ENCODE data around the gene ZMIZ1.

Gene ZMIZ1

DNA sequence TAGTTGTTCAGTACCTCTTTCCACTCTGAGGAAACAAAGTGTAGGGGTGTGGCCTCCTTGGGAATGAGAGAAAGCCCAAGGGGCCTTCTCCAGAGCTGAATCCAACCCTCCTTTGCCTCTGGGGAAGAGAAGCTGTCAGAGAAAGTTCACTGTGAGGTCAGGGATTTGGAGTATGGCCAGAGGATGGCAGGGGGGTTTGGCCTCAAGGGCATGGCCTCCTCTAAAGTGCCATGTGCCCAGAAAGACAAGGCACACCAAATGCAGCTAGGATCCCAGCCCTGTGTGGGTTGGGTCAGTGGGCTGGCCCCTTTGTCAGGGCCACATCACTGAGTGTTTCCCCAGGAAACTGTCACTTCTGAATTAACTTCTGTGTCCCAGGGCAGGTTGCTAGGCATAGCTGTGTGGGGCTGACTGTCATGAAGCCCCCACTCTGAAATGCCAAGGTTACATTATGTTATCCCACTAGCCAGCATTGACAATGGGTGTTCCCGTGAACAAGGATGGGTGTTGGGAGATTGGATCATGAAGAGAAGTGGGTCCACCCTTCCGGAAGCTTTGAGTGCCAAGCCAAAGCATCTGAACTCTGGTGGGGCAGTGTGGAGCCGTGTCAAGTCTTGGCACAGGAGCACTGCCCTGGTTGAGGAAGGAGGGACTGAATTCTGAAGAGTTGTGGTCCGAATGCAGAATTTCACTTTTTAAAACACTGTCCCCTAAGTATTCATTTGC is 123.3 kb downstream of the ZMIZ1 start:
- no peak for DNase-seq

DNA sequence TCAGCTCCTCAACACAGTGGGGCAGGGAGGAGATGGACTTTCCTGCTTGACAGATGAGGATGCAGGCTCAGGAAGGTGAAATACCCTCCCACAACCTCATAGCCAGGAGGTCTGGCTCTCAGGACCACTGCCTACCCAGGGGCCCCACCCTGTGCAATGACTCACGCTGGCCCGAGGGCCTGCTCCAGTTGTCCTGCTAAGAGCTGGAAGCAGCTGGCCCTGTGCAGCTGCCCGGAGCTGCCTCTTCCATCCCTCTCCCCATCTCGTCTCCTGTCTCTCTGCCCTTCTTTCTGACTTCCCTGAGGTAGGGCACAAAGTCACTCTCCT is 123.9 kb downstream of the ZMIZ1 start:
- DNase-seq: no peak

DNA sequence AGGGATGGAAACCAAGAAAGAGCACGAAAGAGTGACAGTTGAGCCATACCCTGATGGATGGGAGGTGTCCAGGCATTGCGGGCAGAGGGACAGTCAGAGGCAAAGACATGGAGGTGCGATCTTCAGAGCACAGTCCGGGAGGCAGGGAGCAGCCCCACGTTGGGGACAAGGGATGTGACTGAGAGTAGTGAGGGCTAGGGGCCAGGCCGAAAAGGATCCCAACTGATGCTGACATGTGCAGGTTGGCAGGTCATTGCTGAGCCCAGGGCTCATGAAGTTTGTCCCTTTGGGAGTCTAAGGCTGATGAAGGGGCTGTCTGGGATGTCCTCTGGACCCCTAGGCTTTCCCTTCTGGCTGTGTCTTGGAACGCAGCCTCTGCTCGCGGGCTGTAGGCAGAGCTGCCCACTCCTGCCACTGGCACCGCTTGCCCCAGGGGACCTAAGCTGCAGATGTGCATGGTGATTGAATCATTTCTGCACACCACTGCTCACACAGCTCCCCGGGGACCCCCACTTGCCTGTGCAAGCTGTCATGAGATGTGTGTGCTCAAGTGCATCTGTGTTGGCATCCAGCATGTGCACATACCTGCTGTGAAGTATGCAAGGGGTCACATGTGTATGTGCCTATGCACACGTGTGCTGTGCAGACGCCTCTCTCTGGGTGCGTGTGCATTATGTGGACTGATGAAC is 125.1 kb downstream of the ZMIZ1 start:
- DNase-seq: no peak

DNA sequence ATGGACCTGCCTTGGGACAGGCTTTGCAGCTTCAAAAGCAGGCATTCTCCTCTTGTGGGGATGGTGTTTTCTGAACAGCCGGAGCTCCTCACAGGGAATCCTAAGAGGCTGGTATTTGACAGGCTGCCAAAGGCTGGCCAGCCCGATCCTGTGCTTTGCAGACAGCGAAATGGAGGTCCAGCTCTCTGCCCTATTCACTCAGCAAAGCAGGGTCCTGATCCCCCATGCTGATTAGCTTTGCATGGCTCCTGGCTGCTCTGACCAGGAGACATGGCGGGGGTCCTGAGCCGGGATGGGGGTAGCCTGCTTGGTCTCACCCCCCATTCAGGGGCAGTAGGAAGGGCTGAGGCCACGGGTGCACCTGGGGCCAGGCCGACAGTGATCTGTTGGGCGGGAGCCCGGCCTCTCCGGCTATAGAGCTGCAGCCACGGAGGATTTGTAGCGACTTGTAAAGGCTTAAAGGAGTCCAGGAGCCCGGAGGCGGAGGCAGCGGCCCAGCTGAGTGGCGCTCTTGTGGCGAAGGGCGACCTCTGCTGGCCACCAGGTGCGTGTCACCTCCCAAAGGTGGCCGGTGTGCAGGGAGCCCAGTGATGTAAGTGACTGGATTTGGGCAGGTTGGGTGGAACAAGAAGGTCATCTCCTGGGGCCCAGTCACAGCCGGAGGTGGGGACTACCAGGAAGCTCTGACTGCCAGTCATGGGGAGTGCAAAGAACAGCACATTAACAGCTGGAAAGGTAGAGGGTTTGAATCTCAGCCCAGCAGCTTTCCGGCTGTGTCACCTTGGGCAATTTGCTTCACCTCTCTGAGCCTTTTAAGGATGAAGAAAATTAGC is 126.5 kb downstream of the ZMIZ1 start:
- peak; percentile 81 to 82 for DNase-seq

DNA sequence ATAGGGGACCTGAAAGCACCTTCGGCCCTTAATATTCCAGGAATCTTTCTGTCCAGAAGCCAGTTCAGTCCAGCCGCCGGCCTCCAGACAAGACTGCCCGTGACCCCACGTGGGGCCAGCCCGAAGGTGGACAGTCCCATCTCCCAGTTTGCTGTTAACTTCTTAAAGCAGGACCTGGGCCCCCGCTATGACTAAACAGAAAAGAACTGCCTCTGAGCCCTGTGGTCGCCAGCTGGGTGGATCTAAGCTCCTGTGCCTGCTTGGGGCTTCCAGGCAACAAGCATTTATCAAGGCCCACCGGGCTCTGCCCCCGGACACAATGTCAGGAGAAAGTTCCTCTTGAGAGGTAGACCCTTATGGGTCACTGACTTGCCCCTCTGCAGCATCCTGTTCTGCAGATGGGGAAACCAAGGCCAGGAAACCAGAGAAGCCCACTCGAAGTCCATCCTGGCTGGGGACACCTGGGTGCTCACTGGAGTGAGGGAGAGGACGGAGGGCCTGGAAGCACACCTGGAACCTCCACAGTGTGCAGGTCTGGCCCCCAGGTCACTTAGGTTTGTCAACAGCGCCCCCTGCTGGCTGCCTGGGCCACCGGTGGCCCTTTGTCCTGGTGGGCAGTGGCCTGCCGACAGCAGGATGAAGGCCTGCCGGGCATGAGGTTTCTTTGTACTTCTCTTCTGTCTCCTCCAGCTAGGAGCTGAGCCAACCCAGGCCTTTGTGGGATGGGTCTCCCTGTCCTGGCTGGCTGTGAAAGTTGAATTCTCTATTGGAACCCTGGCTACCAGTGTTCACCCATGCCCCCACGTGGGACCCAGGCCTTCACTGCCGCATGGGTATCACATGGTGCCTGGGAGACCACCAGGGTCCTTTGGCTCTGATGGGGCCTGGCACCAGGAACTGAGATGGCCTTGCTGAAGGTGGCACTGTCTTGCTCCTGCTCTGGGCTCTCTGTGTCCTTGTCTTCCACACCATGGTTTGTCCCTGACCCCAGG is 128.0 kb downstream of the ZMIZ1 start:
- DNase-seq: peak; percentile 83 to 85

DNA sequence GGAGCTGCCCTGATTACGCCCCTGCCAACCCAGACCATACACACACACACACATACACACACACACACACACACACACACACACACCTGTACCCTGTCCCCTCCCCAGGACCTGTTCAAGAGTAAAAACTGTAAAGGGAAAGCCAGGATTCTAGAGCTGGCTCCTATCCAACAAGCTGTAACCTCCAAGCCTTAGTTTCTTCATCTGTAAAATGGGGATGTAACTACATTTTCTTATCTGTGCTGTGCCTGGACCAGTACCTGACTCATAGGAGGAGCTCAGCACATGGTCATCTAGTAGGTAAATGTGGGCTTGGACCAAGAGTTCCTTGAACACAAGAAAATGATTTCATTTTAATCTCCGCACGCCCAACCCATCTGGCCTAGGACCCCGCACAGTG is 128.8 kb downstream of the ZMIZ1 start:
- DNase-seq: no peak

DNA sequence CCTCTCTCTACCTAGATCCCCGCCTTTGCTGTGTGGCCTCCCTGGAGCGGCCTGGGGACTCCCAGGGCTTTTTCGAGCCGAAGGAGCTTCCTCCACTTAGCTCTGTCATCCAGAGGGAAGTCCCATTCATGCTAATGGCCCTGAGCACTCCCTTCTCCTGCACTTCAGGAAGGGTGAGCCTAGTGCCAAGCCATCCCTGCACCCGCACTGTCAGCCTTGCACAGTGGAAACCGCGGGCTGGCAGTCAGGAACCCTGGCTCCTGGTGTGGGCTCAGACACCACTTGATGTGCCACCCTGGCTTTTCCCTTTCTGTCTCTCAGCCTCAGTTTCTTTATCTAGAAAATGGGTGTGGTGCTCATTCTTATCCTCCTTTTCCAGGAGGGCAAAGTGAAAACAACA is 131.6 kb downstream of the ZMIZ1 start:
- no peak for DNase-seq

DNA sequence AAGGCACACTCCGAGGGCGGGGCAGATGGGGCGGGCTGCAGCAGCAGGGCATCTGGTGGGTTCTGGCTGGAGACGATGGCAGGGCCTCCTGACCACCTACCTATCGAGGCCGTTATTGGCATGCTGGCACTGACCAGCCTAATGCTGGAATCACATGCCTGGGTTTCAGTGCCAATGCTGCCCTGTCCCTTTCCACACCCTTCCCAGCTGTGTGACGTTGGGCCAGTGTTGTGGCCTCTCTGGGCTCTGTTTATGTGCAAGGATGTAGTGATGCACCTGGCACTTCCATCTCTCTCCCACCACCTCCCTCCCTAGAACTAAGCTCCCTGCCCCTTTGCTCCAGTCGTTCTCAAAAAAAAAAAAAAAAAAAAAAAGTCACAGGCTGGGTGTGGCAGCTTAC is 132.9 kb downstream of the ZMIZ1 start:
- DNase-seq: no peak

DNA sequence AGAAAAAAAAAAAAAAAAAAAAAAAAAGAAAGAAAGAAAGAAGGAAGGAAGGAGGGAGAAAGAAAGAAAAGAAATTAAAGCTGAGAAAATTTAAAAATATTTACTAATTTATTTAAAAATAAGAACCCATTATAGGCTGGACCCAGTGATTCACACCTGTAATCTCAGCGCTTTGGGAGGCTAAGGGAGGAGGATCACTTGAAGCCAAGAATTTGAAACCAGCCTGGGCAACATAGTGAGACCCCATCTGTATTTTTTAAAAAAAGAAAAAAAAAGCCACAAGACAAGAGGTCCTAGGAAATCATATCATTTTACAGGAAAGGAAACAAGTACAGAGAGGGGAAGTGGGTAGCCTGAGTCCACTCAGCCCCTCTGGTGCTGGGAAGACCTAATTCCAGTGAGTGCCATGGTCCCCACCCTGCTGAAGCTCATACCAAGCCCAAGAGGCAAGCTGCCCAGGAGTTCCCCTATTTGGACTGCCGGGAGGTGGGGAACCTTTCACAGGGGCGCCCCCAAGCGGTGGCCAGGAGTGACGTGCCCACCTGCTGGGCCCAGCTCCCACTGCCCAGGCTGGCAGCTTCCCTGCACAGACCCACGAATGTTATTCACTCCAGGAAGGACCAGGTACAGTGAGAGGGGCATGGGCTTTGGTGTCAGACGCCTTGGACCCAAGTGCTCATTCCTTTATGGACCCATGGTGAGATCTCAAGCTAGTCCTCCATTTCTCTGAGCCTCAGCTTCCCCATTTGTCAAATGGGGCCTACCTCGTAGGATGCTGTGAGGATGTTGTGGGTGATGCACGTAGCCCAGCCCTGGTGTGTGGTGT is 133.6 kb downstream of the ZMIZ1 start:
- peak; percentile 39 to 61 for DNase-seq

DNA sequence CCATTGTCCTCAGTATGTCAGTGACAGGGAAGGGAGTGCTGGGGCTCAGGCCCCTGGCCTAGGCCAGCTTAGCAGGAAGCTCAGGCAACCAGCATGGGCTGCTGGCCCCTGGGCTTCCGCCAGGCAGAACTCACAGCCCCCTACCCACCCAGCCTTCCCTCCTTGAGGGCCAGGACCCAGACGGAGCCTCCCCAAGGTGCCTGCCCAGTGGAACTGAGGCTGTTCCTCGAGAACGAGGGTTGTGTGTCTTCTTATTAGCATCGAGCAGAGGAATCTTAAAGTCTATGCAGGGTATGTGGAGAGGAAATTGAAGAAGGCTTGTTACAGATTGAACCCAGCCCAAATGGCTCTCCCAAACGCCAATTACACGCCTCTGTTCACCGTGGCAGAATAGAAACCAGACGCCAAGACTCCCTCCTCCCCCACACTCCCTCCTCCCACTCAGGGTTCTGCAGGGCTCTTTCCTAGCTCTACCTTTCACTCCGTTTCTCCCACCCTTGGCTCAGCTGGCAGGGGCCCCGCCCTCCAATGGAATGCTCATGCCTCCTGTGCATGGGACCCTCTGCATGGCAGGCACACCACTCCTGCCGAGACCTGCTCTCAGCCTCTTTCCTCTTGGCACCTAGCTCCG is 134.4 kb downstream of the ZMIZ1 start:
- no peak for DNase-seq

DNA sequence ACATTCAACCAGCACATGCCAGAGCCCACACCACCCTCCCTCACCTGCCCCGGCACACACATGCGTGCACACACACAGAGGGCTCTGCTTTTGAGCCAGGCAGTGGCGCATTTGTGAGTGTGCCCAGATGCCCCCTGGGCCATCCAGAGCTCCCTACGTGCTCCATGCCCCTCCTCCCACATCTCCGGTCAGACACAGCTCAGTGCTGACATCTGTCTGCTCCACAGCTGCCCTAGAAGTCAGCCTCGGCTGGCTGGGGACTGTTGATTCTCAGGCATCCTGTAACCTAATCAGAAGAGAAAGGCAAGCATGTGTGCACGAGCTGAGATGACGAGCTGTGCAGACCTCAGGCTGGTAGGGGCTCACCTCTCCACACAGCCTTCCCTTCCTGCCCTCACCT is 135.1 kb downstream of the ZMIZ1 start:
- DNase-seq: no peak

DNA sequence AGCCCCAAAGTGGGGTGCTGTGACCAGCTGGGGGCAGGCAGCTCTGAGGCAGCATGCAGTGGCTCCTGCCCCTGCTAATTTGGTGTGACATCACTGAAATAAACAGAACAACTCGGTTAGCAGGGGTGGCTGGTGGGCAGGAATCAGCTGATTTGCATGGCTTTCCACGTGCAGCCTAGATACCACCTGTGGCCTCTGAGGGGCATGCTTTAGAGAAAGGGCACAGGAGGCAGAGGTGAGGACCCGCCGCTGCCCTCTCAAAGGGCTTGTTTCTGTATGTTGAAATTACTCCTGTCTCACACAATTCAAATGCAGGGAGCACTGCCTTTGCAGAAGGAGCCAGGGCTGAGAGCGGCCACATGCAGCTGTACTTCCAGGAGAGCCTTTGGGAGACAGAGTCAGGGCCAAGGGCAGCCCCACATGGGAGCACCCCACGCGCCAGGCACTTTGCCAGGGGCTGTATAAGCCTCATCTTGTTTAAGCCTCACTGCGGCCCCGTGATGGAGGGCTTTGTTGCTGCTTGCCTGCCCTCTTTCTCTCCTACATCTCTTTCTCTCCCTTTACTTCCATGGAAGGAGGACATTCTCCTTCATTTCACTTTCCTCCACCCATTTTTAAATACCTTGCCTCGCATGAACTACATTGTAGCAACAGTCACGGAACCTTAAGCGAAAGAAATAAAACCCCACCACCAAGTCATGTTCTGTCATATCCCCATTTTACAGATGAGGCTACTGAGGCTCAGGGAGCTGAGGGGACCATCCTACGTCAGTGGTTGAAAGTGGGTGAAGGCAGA is 137.7 kb downstream of the ZMIZ1 start:
- DNase-seq: no peak

DNA sequence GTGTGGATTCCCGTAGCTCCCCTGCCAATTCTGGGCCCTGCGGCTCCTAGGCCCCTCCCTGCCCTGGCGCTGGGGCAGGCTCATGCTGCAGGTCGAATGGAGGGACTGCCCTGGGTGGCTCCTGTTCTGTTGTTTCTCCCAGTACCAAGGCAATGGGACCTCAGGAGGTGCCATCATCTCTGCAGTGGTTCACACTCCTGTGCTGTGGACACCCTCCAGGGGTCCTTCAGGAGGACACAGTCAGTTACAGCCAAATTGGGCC is 138.3 kb downstream of the ZMIZ1 start:
- no peak for DNase-seq

DNA sequence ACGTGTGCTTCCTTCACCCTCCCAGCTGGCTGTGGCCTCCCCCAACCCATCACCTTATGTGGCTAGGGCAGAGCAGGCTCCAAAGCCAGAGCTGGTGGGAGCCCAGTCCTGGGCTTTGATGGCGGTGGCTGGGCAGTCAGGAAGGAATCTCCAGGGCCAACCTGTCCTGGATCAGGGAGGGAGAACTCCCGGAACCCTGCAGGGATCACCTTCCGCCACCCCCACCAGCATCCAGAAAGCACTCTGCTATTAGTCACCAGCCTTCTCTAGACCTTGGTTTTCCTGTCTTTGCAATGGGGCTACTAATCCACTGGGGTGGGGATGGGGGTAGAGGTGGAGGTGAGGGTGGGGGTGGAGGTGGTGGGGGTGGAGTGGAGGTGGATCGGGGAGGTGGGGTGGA is 139.0 kb downstream of the ZMIZ1 start:
- no peak for DNase-seq

DNA sequence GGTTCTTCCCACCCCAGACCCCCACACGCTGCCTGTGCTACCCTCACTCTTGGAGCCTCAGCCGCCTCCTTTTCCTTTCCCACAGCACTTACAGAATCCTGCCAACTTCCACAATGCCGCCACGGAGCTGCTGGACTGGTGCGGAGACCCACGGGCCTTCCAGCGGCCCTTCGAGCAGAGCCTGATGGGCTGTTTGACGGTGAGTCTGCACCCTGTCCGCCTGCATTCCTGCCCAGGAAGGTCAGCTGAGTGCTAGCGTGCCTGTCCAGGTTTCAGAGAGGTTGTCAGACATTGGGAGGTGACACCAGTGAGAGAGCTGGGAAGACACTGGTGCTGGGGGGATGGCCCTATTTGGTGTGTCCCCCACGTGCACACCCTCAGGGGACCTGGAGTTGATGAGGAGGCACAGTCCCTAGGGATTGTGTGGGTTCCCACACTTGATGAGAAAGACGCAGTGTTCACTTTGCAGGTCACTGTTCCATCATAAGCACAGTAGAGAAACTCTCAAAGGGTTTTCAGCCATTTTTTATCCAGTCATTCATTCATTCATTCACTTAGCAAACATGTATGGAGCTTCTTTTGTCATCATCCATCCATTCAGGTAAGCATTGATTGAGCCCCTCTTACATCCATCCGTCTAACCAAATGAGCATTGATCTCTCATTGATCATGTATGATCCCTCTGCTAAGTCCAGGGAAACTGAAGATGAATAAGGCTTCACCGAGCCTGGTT is 139.7 kb downstream of the ZMIZ1 start:
- DNase-seq: no peak

DNA sequence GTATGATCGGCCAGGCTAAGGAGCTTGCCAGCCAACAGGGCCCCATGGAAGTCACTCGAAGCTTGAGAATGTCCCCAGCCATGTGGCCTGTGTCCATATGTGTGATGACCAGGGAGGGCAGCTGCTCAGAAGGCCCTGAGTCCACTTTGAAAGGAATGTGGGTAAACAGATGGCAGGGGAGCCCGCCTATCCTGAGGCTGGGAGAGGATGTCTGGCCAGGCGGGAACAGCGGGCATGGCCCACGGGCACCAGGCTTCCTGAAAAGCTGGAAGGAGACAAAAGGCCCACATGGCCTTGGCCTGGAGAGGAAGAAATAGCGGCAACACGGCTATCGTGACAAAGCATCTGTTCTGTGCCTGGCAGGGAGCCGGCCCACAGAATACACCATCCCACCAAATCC is 140.6 kb downstream of the ZMIZ1 start:
- DNase-seq: no peak

DNA sequence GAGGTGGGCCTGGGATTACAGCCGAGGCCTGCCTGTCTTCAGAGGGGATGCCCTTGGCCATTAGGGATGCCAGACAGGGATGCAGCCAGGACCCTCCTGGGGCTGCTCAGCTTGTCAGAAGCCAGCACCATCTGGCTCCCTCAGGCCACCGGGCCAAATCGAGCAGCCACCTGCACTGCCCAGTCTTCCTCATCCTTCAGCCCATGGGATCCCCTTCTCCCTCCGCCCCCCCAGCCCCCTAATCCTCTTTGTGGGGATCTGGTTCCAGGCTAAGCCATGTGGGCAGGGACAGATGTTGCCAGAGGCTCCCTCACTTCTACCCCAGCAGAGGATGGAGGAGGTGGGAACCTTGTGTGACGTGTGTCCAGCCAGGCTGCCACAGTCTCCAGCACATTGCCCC is 141.1 kb downstream of the ZMIZ1 start:
- no peak for DNase-seq

DNA sequence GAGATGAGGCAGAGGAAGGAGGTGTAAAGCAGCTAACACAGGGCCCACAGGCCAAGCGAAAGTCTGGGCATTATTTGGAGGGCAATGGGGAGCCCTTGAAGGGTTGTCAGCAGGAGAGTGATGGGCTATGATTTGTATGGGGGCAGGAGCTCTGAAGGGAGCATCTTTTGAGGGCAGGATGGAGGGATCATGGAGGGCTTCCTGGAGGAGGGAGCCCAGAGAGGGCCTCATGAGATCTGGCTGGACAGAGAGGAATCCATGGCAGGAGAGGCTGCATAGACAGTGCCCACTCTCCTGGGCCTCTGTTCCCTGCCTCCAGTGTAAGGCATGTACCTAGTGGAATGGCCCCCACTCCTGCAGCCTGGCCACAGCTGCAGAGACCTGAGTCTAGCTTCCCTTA is 141.9 kb downstream of the ZMIZ1 start:
- DNase-seq: no peak

DNA sequence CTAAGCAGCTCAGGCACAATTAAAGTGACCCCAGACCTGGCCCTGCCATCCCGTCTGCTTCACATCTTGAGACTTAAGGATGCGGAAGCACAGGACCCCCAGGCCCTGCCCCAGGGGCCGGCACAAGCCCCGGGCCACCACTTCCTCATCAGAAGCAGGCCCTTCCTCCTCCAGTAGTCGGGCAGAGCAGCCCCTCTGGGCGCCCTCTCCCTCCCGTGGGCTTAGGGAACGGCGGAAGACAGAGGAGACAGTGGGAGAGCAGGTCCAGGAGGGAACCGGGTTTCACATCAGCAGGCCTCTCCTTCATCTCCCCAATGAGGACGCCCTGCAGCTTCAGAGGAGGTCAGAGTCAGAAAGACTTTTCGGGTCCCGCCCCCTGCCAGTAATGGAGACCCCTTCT is 142.8 kb downstream of the ZMIZ1 start:
- DNase-seq: no peak

DNA sequence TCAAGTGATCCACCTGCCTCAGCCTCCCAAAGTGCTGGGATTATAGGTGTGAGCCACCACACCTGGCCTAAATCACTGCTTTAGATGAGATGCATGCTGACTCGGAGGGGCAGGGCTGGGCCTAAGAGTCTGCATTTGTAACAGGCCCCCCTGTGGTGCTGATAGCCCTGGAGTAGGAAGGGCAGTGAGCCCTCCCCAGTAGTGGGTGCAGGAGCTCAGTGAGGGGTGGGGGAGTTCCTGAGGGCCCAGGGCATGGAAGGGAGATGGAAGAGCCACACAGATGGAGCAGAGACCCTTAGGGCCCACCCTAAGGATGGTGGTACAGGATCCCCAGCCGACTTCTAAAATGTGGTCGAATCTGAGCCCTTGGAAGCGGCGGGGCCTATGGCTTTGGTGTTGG is 146.8 kb downstream of the ZMIZ1 start:
- no peak for DNase-seq
